ENCODE results near the gene LRP1B. TPM values are rescaled to one million over a fixed set of nuclear protein-coding genes. Genes with fewer than 3 reads are reported as not detected.

Gene LRP1B
- total and polyA plus RNA-seq, 2 donors (not counting 1 experiment from before 2014, with no cell fraction given) = not detected

DNA sequence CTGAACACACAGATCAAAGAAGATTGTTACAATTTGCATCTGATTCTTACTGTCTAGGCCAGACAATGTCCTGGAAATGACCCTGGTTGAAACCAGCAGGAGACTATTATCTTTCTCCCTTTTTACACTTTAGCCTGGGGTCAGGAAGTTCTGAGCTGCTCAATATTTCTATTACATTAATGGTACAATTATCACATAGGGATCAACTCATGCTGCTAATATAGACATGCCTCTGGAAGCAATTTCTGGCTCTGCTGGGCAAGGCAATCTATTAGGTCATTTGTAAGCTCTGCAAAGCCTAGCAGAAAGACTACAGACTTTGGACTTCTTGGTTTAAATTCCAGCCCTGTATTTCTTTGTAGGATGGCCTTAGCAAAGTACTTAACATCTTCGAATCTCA is 205.3 kb downstream of the LRP1B start:
- POLR2A ChIA-PET = no interaction called here

DNA sequence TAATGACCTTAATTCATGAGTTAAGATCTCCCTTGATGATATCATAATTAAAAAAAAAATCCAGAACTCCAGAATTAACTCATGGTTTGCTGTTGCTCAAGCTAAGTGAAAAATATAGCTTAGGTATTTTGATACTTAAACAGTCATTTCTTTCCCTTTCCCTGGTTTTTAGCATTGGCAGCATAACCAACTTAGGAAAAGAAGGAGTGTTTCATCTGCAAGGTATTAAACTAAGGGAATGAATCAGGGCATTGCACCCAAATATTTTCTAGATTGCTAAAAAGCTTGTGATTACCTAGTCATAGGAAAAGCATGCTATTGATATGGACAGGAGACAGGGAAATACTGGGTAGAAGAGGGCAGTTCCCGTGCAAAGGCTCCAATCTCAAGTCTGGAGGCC is 207.2 kb downstream of the LRP1B start:
- no peak overlapping the region for H3K27ac Mint-ChIP-seq
- H3K4me3 ChIP-seq (ENCODE audit: control extremely low read depth in 1 of 5, extremely low read depth in 1 of 5, insufficient read depth in 1 of 5, low read depth in 2 of 5, low read length in 4 of 5) = no peak overlapping the region
- H4K20me1 ChIP-seq (ENCODE audit: control insufficient read depth, insufficient read depth, low read length, poor library complexity, severe bottlenecking) = no peaks in the 10 kb centered on the region
- POLR2A ChIA-PET = no interaction called here
- no peak overlapping the region for H3K4me2 ChIP-seq (replicated peaks; ENCODE audit: low read depth, low read length, poor library complexity, severe bottlenecking)
- no peak overlapping the region for H2AFZ ChIP-seq (ENCODE audit: insufficient read depth, low read depth, low read length, poor library complexity, severe bottlenecking)
- TF ChIP-seq, protein P1, sequence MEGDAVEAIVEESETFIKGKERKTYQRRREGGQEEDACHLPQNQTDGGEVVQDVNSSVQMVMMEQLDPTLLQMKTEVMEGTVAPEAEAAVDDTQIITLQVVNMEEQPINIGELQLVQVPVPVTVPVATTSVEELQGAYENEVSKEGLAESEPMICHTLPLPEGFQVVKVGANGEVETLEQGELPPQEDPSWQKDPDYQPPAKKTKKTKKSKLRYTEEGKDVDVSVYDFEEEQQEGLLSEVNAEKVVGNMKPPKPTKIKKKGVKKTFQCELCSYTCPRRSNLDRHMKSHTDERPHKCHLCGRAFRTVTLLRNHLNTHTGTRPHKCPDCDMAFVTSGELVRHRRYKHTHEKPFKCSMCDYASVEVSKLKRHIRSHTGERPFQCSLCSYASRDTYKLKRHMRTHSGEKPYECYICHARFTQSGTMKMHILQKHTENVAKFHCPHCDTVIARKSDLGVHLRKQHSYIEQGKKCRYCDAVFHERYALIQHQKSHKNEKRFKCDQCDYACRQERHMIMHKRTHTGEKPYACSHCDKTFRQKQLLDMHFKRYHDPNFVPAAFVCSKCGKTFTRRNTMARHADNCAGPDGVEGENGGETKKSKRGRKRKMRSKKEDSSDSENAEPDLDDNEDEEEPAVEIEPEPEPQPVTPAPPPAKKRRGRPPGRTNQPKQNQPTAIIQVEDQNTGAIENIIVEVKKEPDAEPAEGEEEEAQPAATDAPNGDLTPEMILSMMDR (IDR thresholded peaks at IDR 0.05) = no peak
- no peak for TF ChIP-seq EZH2 (IDR thresholded peaks at IDR 0.05; ENCODE audit: borderline replicate concordance, insufficient read depth, low read depth, low read length, poor library complexity, severe bottlenecking)
- no peaks in the 10 kb centered on the region for H3K9me3 Mint-ChIP-seq (ENCODE audit: insufficient read depth)
- no peak for ATAC-seq (ENCODE audit: low read depth)
- H3K27me3 ChIP-seq (replicated peaks in 1 of 4; ENCODE audit: control extremely low read depth in 1 of 4, control insufficient read depth in 3 of 4, insufficient read depth in 4 of 4, low read length in 3 of 4) = no peaks in the 10 kb centered on the region
- H3K9me3 ChIP-seq (ENCODE audit: control extremely low read depth in 1 of 3, control insufficient read depth in 2 of 3, insufficient read depth in 1 of 3, low read length in 2 of 3) = no peaks in the 10 kb centered on the region
- CTCF ChIA-PET = no interaction called here
- no peak overlapping the region for H3K9ac ChIP-seq (ENCODE audit: low read length)
- DNase-seq = no peak
- no peaks in the 10 kb centered on the region for H3K79me2 ChIP-seq (ENCODE audit: control insufficient read depth, insufficient read depth, low read length)
- WGBS (ENCODE audit: insufficient coverage) = 56% methylated on average over 1 of the region's 1 CpG
- no peaks in the 10 kb centered on the region for H3K36me3 ChIP-seq (replicated peaks in 1 of 2; ENCODE audit: control extremely low read depth in 1 of 2, control insufficient read depth in 1 of 2, extremely low read depth in 1 of 2, insufficient read depth in 2 of 2, low read length in 1 of 2)
- H3K27me3 Mint-ChIP-seq = no peaks in the 10 kb centered on the region
- no peak overlapping the region for H3K27ac ChIP-seq (ENCODE audit: low read length in 2 of 2)
- H3K4me3 Mint-ChIP-seq = no peak overlapping the region
- H3K4me1 ChIP-seq (ENCODE audit: control insufficient read depth in 2 of 2, insufficient read depth in 2 of 2, low read length in 2 of 2) = no peaks in the 10 kb centered on the region
- no peaks in the 10 kb centered on the region for H3K4me1 Mint-ChIP-seq
- intact Hi-C loops (cut with micrococcal nuclease) = no loop called here

More for the DNA sequence above, 205.3 kb downstream of the LRP1B start:
- CTCF ChIA-PET = no interaction called here
- Mint-ChIP-seq H3K4me3 (no peak overlapping the region), H3K27me3 (no peaks in the 10 kb centered on the region), H3K9me3 (ENCODE audit: insufficient read depth) (no peaks in the 10 kb centered on the region), H3K4me1 (no peaks in the 10 kb centered on the region), H3K27ac (no peak overlapping the region)
- Histone ChIP-seq H3K9me3 (ENCODE audit: control extremely low read depth in 1 of 3, control insufficient read depth in 2 of 3, insufficient read depth in 1 of 3, low read length in 2 of 3) (no peaks in the 10 kb centered on the region), H3K9ac (ENCODE audit: low read length) (no peak overlapping the region), H3K4me2 (replicated peaks; ENCODE audit: low read depth, low read length, poor library complexity, severe bottlenecking) (no peak overlapping the region), H3K27me3 (replicated peaks in 1 of 4; ENCODE audit: control extremely low read depth in 1 of 4, control insufficient read depth in 3 of 4, insufficient read depth in 4 of 4, low read length in 3 of 4) (no peaks in the 10 kb centered on the region), H2AFZ (ENCODE audit: insufficient read depth, low read depth, low read length, poor library complexity, severe bottlenecking) (no peak overlapping the region), H3K36me3 (replicated peaks in 1 of 2; ENCODE audit: control extremely low read depth in 1 of 2, control insufficient read depth in 1 of 2, extremely low read depth in 1 of 2, insufficient read depth in 2 of 2, low read length in 1 of 2) (no peaks in the 10 kb centered on the region), H3K27ac (ENCODE audit: low read length in 2 of 2) (no peak overlapping the region), H3K79me2 (ENCODE audit: control insufficient read depth, insufficient read depth, low read length) (no peaks in the 10 kb centered on the region), H3K4me3 (ENCODE audit: control extremely low read depth in 1 of 5, extremely low read depth in 1 of 5, insufficient read depth in 1 of 5, low read depth in 2 of 5, low read length in 4 of 5) (no peak overlapping the region), H4K20me1 (ENCODE audit: control insufficient read depth, insufficient read depth, low read length, poor library complexity, severe bottlenecking) (no peaks in the 10 kb centered on the region), H3K4me1 (ENCODE audit: control insufficient read depth in 2 of 2, insufficient read depth in 2 of 2, low read length in 2 of 2) (no peaks in the 10 kb centered on the region)
- DNase-seq (no peak), ATAC-seq (ENCODE audit: low read depth) (no peak)
- TF ChIP-seq EZH2 (IDR thresholded peaks at IDR 0.05; ENCODE audit: borderline replicate concordance, insufficient read depth, low read depth, low read length, poor library complexity, severe bottlenecking) = no peak
- TF ChIP-seq, protein P1 (IDR thresholded peaks at IDR 0.05) = no peak
- intact Hi-C loops (cut with micrococcal nuclease) = no loop called here
- WGBS (ENCODE audit: insufficient coverage) = 40% methylated on average over 1 of the region's 1 CpG
